Testis (tissue), 3 donors: Measurements from ENCODE around the gene MYRFL. TPM values are rescaled to one million over a fixed set of nuclear protein-coding genes. Genes with fewer than 3 reads are reported as not detected.

ENCODE experiments used
- DNase-seq: peaks from one replicate; pipeline ENCODE4 v3.0.0-alpha.2; 2019
- H3K27ac ChIP-seq, 2 donors: fragments of 200-600 bp; sonication (generic); one replicate each; pipeline ENCODE4 v1.5.1; 2019
- H3K27me3 ChIP-seq: fragments of 200-600 bp; sonication (generic); one replicate; pipeline ENCODE4 v1.5.1; 2019
- H3K36me3 ChIP-seq: fragments of 200-600 bp; sonication (generic); one replicate; pipeline ENCODE4 v1.5.1; 2017; ENCODE audit warnings: low read depth; ENCODE audit errors: missing control alignments
- H3K4me1 ChIP-seq: fragments of 200-600 bp; sonication (generic); one replicate; pipeline ENCODE4 v1.5.1; 2019
- H3K4me3 ChIP-seq, 2 donors: fragments of 200-600 bp; sonication (generic); one replicate each; pipeline ENCODE4 v1.5.1; 2017 to 2019
- H3K9me3 ChIP-seq: fragments of 200-600 bp; sonication (generic); one replicate; pipeline ENCODE4 v1.5.1; 2017
- CTCF ChIP-seq, 3 experiments: fragments of 450-650 bp in 2 of 3; fragments of 200-600 bp in 1 of 3; sonication (generic) in 1 of 3; IDR thresholded peaks; one replicate each; pipeline ENCODE4 v1.5.1; 2016 to 2019; ENCODE audit warnings: antibody characterized with exemption in 3 of 3, mild to moderate bottlenecking in 2 of 3, moderate library complexity in 1 of 3
- POLR2A ChIP-seq: fragments of 450-650 bp; IDR thresholded peaks from one replicate; pipeline ENCODE4 v1.6.1; 2017; ENCODE audit warnings: antibody characterized with exemption, mild to moderate bottlenecking, moderate library complexity
- WGBS, 2 donors: methylation state at CpG; one replicate each; pipeline ENCODE4 v1.1.5; 2018; 5-methylcytosine and 5-hydroxymethylcytosine counted together
- intact Hi-C: fragments of 100-400 bp; cut with DNase I; formaldehyde crosslinking; loops from one replicate; pipeline ENCODE4 v1.15.1; 2023; ENCODE audit warnings: low total_unique reads
- polyA plus RNA-seq: library from polyadenylated mRNA; stranded (reverse); fragments of 350-450 nt; fragmentation: Illumina TruSeq; extraction: RNeasy Lipid Tissue Mini Kit (QIAGEN cat#74804); gene quantifications from one replicate; pipeline ENCODE4 v1.2.3, GENCODE V29; 2014; ENCODE audit warnings: low read depth, low replicate concordance; ENCODE audit not compliant: insufficient read depth
- total RNA-seq, 2 donors: library from RNA; depleted of rRNA; stranded (reverse); fragments of >200 nt; gene quantifications; one replicate each; pipeline ENCODE4 v1.2.3, GENCODE V29; 2016

MYRFL gene
- total and polyA plus RNA-seq, 3 donors from 2014 or later = 0.87 to 8.0 (median 1.0) TPM

- intact Hi-C loops = no loop called here
- TF ChIP-seq POLR2A (no peak), CTCF (IDR thresholded peaks at IDR 0.05) (no peak)
- Histone ChIP-seq H3K4me3 (no peak overlapping the region), H3K9me3 (no peaks in the 10 kb centered on the region), H3K27me3 (no peaks in the 10 kb centered on the region), H3K27ac (no peak overlapping the region), H3K4me1 (no peaks in the 10 kb centered on the region), H3K36me3 (no peaks in the 10 kb centered on the region)
- DNase-seq = no peak
- 92 to 96% methylated on average over 2 of the region's 2 CpGs for WGBS, 2 donors
Observed at GRCh38 chr12:69915964-69916363, 90.9 kb downstream of the MYRFL start.

DNA sequence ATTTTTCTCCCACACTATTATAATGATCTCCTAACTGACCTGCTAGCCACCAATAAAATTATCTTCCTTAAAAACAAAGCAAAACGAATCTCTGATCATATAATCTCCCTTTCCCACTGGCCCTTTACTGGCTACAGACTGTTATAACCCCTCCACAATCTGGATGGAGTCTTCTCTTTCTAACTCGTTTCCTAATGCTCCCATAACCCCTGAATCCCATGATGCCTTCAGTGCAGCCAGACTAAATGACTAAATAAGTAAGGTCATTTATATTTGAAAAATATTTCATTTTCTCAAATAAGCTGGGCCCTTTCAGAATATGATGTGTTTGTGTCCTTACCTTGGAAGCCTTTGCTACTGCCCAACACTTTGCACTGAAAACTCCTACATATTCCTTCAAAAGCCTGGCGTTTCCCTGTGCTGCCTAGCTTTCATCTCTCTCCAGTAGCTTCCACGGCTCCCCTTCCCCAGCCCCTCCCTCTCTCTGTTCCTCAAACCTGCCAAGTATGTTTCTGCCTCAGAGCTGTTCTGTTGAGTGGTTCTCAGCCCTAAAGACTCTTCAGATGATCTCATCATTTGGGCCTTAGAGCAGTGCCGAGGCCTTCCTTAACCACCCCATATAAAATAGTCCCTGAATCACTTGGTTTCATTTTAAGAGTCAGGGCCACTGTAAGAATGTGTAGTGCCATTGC, 91.7 kb downstream of the MYRFL start:
- 42 to 43% methylated on average over 5 of the region's 5 CpGs for WGBS, 2 donors
- Histone ChIP-seq H3K4me3 (no peak overlapping the region), H3K27ac (no peak overlapping the region), H3K4me1 (no peaks in the 10 kb centered on the region), H3K36me3 (no peaks in the 10 kb centered on the region), H3K27me3 (no peaks in the 10 kb centered on the region), H3K9me3 (no peaks in the 10 kb centered on the region)
- intact Hi-C loops = no loop called here
- TF ChIP-seq CTCF (IDR thresholded peaks at IDR 0.05) (no peak), POLR2A (no peak)
- no peak for DNase-seq

DNA sequence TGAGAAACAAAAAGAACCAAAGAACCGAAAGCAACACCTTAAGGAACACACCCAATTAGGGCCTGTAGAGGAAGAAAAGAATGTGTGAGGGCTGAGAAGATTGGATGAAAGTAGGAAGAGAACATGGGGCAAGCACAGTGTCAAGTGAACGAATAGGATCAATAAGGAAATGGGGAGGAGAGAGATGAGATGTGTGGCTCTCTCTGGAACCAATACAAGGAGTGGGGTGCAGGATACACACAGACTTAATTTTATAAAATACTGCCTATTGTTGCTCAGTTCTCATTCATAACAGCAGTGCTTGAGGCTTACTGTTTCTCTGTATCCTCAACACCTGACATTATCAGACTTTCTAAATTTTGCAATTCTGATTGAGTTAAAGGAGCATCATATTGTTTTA, 93.3 kb downstream of the MYRFL start:
- Histone ChIP-seq H3K4me3 (no peak overlapping the region), H3K9me3 (no peaks in the 10 kb centered on the region), H3K36me3 (no peaks in the 10 kb centered on the region), H3K4me1 (no peaks in the 10 kb centered on the region), H3K27ac (no peak overlapping the region), H3K27me3 (no peaks in the 10 kb centered on the region)
- no peak for TF ChIP-seq POLR2A
- WGBS, 2 donors = 92 to 97% methylated on average over 2 of the region's 2 CpGs
- intact Hi-C loops = no loop called here
- DNase-seq = no peak

DNA sequence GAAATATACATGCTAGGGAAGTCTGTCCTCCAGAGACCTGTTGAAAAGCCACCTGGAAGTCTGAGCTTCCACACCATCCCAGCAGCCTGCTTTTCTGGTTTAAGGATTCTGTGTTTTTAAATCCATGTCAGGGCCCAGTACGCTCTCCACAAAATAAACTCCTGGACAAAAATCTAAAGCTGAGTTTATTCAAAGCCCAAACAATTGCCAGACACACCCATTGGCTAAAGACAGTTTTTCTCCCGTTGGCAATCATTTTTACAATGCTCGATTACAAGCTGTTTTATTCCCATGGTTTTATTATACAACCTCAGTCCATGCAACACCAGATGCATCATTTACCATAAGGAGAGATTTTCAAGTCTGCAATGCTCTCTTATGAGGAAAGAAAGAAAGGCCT, 94.5 kb downstream of the MYRFL start:
- no peaks in the 10 kb centered on the region for H3K36me3 ChIP-seq
- DNase-seq = no peak
- no peaks in the 10 kb centered on the region for H3K4me1 ChIP-seq
- H3K27ac ChIP-seq = no peak overlapping the region
- H3K9me3 ChIP-seq = no peaks in the 10 kb centered on the region
- intact Hi-C loops = no loop called here
- H3K27me3 ChIP-seq = no peaks in the 10 kb centered on the region
- 61 to 64% methylated on average over 3 of the region's 3 CpGs for WGBS, 2 donors
- H3K4me3 ChIP-seq = no peak overlapping the region
- no peak for TF ChIP-seq POLR2A
- TF ChIP-seq CTCF (IDR thresholded peaks at IDR 0.05) = no peak

GRCh38 chr12:69921831-69922230, 96.8 kb downstream of the MYRFL start:
- Histone ChIP-seq H3K4me3 (no peak overlapping the region), H3K27me3 (no peaks in the 10 kb centered on the region), H3K9me3 (no peaks in the 10 kb centered on the region), H3K36me3 (no peaks in the 10 kb centered on the region), H3K4me1 (no peaks in the 10 kb centered on the region), H3K27ac (no peak overlapping the region)
- WGBS, 2 donors = 59 to 80% methylated on average over 4 of the region's 4 CpGs
- intact Hi-C loops = no loop called here
- DNase-seq = no peak
- no peak for TF ChIP-seq POLR2A

GRCh38 chr12:69922999-69923398, 98.0 kb downstream of the MYRFL start:
- Histone ChIP-seq H3K27me3 (no peaks in the 10 kb centered on the region), H3K27ac (no peak overlapping the region), H3K4me1 (no peaks in the 10 kb centered on the region), H3K9me3 (no peaks in the 10 kb centered on the region), H3K36me3 (no peaks in the 10 kb centered on the region), H3K4me3 (no peak overlapping the region)
- no peak for TF ChIP-seq POLR2A
- TF ChIP-seq CTCF (IDR thresholded peaks at IDR 0.05) = no peak
- intact Hi-C loops = no loop called here
- no peak for DNase-seq
